A549 (cell line): Measurements from ENCODE around the gene MMP25. TPM values are rescaled to one million over a fixed set of nuclear protein-coding genes. Genes with fewer than 3 reads are reported as not detected.

Experiments
- ATAC-seq, 2 experiments: fragments of 200-7000 bp in 1 of 2; fragments of >200 bp in 1 of 2; cut with Nextera tagmentation in 1 of 2; cut with Tn5 transposase in 1 of 2; 3 replicates each; pipeline versions ENCODE4 v1.8.0 to v1.9.1; 2018 to 2020; ENCODE audit warnings: mild to moderate bottlenecking in 1 of 2, moderate library complexity in 1 of 2
- CTCF ChIA-PET: fragments of 300-600 bp; sonication (Branson Sonifier 250); formaldehyde crosslinking; extraction: SDS; loops from one replicate; lab custom pipeline; 2021; ENCODE audit warnings: antibody characterized with exemption, inconsistent platforms; lab: Yijun Ruan, JAX
- POLR2A ChIA-PET: fragments of 350-600 bp; formaldehyde crosslinking; extraction: SDS; loops from one replicate; lab custom pipeline; 2021; ENCODE audit warnings: antibody characterized with exemption, inconsistent platforms; lab: Yijun Ruan, JAX
- DNase-seq, 2 experiments: peaks; one replicate each; pipeline versions ENCODE4 v3.0.0 to v3.0.0-alpha.2; 2011 to 2016; ENCODE audit warnings: low read depth in 1 of 2, low spot score in 1 of 2
- FAIRE-seq: peaks from 2 replicates; lab custom pipeline; 2011; peaks lifted over from hg19 to GRCh38; lab: Jason Lieb, UNC
- H3K27ac ChIP-seq, 2 experiments: fragments of >200 bp; sonication (Bioruptor Twin); formaldehyde crosslinking; 3 replicates each; pipeline ENCODE4 v1.5.1; 2016 to 2017
- H3K4me1 ChIP-seq: fragments of >200 bp; sonication (Bioruptor Twin); formaldehyde crosslinking; 3 replicates; pipeline ENCODE4 v1.6.1; 2016
- H3K4me2 ChIP-seq: fragments of >200 bp; sonication (Bioruptor Twin); formaldehyde crosslinking; 3 replicates; pipeline ENCODE4 v1.6.1; 2016
- H3K4me3 ChIP-seq: fragments of >200 bp; sonication (Bioruptor Twin); formaldehyde crosslinking; 3 replicates; pipeline ENCODE4 v1.5.1; 2016
- H3K9me3 ChIP-seq: fragments of >200 bp; sonication (Bioruptor Twin); formaldehyde crosslinking; 3 replicates; pipeline ENCODE4 v1.6.1; 2016
- CHD4 ChIP-seq: fragments of 200-600 bp; sonication (generic); IDR thresholded peaks from 2 replicates; pipeline ENCODE4 v1.6.1; 2016; ENCODE audit warnings: antibody characterized with exemption, mild to moderate bottlenecking, borderline replicate concordance
- EHF ChIP-seq: fragments of 250-450 bp; sonication (Bioruptor Pico); IDR thresholded peaks from 2 replicates; pipeline ENCODE4 v1.5.0; 2020; ENCODE audit warnings: mild to moderate bottlenecking
- EHMT2 ChIP-seq: fragments of 200-600 bp; sonication (generic); IDR thresholded peaks from 2 replicates; pipeline ENCODE4 v1.6.1; 2016; ENCODE audit warnings: antibody characterized with exemption, low read depth, mild to moderate bottlenecking, moderate library complexity
- ESRRA ChIP-seq: fragments of 150-350 bp; IDR thresholded peaks from 2 replicates; pipeline ENCODE4 v1.6.1; 2014; ENCODE audit warnings: mild to moderate bottlenecking, low read length, borderline replicate concordance
- FOSB ChIP-seq: fragments of 250-450 bp; sonication (Bioruptor Pico); IDR thresholded peaks from 2 replicates; pipeline ENCODE4 v1.5.0; 2020; ENCODE audit warnings: mild to moderate bottlenecking, moderate library complexity
- GATA3 ChIP-seq: IDR thresholded peaks from 2 replicates; pipeline ENCODE4 v1.6.1; 2012; ENCODE audit warnings: borderline replicate concordance
- HOXA7 ChIP-seq: fragments of 250-450 bp; sonication (Bioruptor Pico); IDR thresholded peaks from 2 replicates; pipeline ENCODE4 v1.5.0; 2020; ENCODE audit warnings: mild to moderate bottlenecking, moderate library complexity
- JUNB ChIP-seq: fragments of >200 bp; sonication (Bioruptor Twin); formaldehyde crosslinking; IDR thresholded peaks from 2 replicates; pipeline ENCODE4 v1.6.1; 2016
- MAFK ChIP-seq: fragments of 450-650 bp; IDR thresholded peaks from 2 replicates; pipeline ENCODE4 v1.6.1; 2014; ENCODE audit not compliant: partially characterized antibody
- MAZ ChIP-seq: fragments of 150-350 bp; IDR thresholded peaks from 2 replicates; pipeline ENCODE4 v1.6.1; 2014; ENCODE audit warnings: antibody characterized with exemption, low read depth, low read length, borderline replicate concordance
- NPAS2 ChIP-seq: fragments of 250-450 bp; sonication (Bioruptor Pico); IDR thresholded peaks from 2 replicates; pipeline ENCODE4 v1.8.0; 2022; ENCODE audit warnings: mild to moderate bottlenecking, moderate library complexity, borderline replicate concordance
- NR3C1 ChIP-seq: fragments of >200 bp; sonication (Bioruptor Twin); formaldehyde crosslinking; IDR thresholded peaks from 3 replicates; pipeline ENCODE4 v1.6.1; 2017
- POLR2A ChIP-seq: IDR thresholded peaks from 2 replicates; pipeline ENCODE4 v1.6.1; 2012; ENCODE audit warnings: mild to moderate bottlenecking, low read length
- RARB ChIP-seq: fragments of 250-450 bp; sonication (Bioruptor Pico); IDR thresholded peaks from 2 replicates; pipeline ENCODE4 v1.8.0; 2021; ENCODE audit warnings: mild to moderate bottlenecking, moderate library complexity
- RFX5 ChIP-seq: fragments of 450-650 bp; IDR thresholded peaks from 2 replicates; pipeline ENCODE4 v1.7.1; 2014; ENCODE audit warnings: antibody characterized with exemption, mild to moderate bottlenecking, moderate library complexity
- TP53 ChIP-seq: fragments of 250-450 bp; sonication (Bioruptor Pico); IDR thresholded peaks from 2 replicates; pipeline ENCODE4 v1.5.0; 2021; ENCODE audit warnings: mild to moderate bottlenecking, moderate library complexity
- ZC3H11A ChIP-seq: fragments of 450-650 bp; IDR thresholded peaks from 2 replicates; pipeline ENCODE4 v1.6.1; 2014; ENCODE audit warnings: antibody characterized with exemption, mild to moderate bottlenecking
- ZSCAN20 ChIP-seq: fragments of 250-450 bp; sonication (Bioruptor Pico); IDR thresholded peaks from 2 replicates; pipeline ENCODE4 v1.8.0; 2022; ENCODE audit warnings: mild to moderate bottlenecking, moderate library complexity
- WGBS: methylation state at CpG from one replicate; pipeline ENCODE4 v1.1.6; 2017; ENCODE audit errors: missing lambda C conversion rate; 5-methylcytosine and 5-hydroxymethylcytosine counted together
- polyA plus RNA-seq, 4 experiments: library from polyadenylated mRNA; depleted of rRNA in 3 of 4; stranded (reverse); fragments of >200 nt; fragmentation: RNase III in 1 of 4; extraction: RNeasy Plus Mini Kit Qiagen cat#74134 plus additional on column Dnase treatment in 1 of 4; gene quantifications; 2 replicates in 3 of 4; 3 replicates in 1 of 4; pipeline ENCODE4 v1.2.3, GENCODE V29; 2011 to 2017
- TF ChIP-seq, protein P1 (sequence below): fragments of 200-600 bp; sonication (generic); IDR thresholded peaks from 2 replicates; pipeline ENCODE4 v1.6.1; 2016; ENCODE audit warnings: antibody characterized with exemption, mild to moderate bottlenecking, moderate library complexity
- TF ChIP-seq, protein P2 (sequence below): IDR thresholded peaks from 2 replicates; pipeline ENCODE4 v1.6.1; 2012
- TF ChIP-seq, protein P3 (sequence below): fragments of >200 bp; sonication (Bioruptor Twin); formaldehyde crosslinking; IDR thresholded peaks from 3 replicates; pipeline ENCODE4 v1.6.1; 2016
- TF ChIP-seq, protein P4 (sequence below): fragments of 150-350 bp; IDR thresholded peaks from 2 replicates; pipeline ENCODE4 v1.6.1; 2014; ENCODE audit warnings: low read depth, mild to moderate bottlenecking, low read length

Gene MMP25
- polyA plus RNA-seq, 2 of the 4 experiments (the other 2 are of a cell fraction): 0.04 to 0.31 TPM

DNA sequence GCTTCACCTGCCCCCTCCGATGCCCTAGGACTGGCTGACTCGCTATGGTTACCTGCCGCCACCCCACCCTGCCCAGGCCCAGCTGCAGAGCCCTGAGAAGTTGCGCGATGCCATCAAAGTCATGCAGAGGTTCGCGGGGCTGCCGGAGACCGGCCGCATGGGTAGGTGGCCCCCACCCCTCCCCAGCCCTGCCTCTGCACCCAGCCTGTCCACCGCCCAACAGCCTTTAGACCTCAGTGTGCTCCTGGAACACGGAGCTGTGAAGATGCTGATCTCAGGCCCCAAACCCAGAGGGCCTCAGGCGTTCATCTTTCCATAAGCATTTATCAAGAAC is 993 bp downstream of the MMP25 start:
- POLR2A ChIA-PET: interaction anchor here (0.7 to 1.3 kb wide), 3 partner anchors 23 to 71 kb away, joined by 3 to 10 read pairs (median 3); no protein-coding TSS in a partner anchor
- TF ChIP-seq EHF (CRISPR knock-in tag): no peak
- TF ChIP-seq EHMT2: no peak
- TF ChIP-seq FOSB (CRISPR knock-in tag): no peak
- TF ChIP-seq ZSCAN20: no peak
- no peak for TF ChIP-seq MAZ
- TF ChIP-seq NPAS2 (CRISPR knock-in tag): no peak
- ATAC-seq (no peak), DNase-seq (no peak), FAIRE-seq (no peak)
- no peak overlapping the region for H3K4me2 ChIP-seq
- CTCF ChIA-PET: interaction anchor here (1.5 to 6.2 kb wide), 4 partner anchors 12 to 82 kb away, joined by 3 to 104 read pairs (median 30); no protein-coding TSS in a partner anchor
- H3K9me3 ChIP-seq: no peaks in the 10 kb centered on the region
- WGBS: 94% methylated on average over 10 of the region's 13 CpGs
- peaks cover 3% of the 10 kb centered on the region; the same call in 1 of the 3 replicates for H3K4me1 ChIP-seq
- no peak overlapping the region for H3K4me3 ChIP-seq
- H3K27ac ChIP-seq: no peak overlapping the region

DNA sequence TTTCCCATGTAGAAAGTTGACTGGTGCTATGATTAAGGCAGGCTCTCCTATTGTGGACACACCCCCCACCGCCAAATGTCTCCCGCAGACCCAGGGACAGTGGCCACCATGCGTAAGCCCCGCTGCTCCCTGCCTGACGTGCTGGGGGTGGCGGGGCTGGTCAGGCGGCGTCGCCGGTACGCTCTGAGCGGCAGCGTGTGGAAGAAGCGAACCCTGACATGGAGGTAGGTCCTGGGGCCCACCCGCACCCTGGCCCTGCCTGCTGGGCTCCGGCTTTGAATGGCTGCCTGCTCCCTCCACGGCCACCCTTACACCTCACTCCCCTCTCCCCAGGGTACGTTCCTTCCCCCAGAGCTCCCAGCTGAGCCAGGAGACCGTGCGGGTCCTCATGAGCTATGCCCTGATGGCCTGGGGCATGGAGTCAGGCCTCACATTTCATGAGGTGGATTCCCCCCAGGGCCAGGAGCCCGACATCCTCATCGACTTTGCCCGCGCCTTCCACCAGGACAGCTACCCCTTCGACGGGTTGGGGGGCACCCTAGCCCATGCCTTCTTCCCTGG is 3.6 kb downstream of the MMP25 start:
- ChIA-PET POLR2A (interaction anchor here (1.2 kb wide), 1 partner anchor 9 kb away, joined by 3 read pairs; no protein-coding TSS in a partner anchor), CTCF (interaction anchor here (0.8 to 6.2 kb wide), 6 partner anchors 9 to 81 kb away, joined by 4 to 104 read pairs (median 4); no protein-coding TSS in a partner anchor)
- TF ChIP-seq RARB: no peak
- no peak for TF ChIP-seq ZSCAN20
- no peak for TF ChIP-seq MAZ
- no peak for TF ChIP-seq JUNB
- TF ChIP-seq RFX5: no peak
- TF ChIP-seq ZC3H11A: no peak
- TF ChIP-seq, protein P1, sequence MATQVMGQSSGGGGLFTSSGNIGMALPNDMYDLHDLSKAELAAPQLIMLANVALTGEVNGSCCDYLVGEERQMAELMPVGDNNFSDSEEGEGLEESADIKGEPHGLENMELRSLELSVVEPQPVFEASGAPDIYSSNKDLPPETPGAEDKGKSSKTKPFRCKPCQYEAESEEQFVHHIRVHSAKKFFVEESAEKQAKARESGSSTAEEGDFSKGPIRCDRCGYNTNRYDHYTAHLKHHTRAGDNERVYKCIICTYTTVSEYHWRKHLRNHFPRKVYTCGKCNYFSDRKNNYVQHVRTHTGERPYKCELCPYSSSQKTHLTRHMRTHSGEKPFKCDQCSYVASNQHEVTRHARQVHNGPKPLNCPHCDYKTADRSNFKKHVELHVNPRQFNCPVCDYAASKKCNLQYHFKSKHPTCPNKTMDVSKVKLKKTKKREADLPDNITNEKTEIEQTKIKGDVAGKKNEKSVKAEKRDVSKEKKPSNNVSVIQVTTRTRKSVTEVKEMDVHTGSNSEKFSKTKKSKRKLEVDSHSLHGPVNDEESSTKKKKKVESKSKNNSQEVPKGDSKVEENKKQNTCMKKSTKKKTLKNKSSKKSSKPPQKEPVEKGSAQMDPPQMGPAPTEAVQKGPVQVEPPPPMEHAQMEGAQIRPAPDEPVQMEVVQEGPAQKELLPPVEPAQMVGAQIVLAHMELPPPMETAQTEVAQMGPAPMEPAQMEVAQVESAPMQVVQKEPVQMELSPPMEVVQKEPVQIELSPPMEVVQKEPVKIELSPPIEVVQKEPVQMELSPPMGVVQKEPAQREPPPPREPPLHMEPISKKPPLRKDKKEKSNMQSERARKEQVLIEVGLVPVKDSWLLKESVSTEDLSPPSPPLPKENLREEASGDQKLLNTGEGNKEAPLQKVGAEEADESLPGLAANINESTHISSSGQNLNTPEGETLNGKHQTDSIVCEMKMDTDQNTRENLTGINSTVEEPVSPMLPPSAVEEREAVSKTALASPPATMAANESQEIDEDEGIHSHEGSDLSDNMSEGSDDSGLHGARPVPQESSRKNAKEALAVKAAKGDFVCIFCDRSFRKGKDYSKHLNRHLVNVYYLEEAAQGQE: no peak
- TF ChIP-seq, protein P2, sequence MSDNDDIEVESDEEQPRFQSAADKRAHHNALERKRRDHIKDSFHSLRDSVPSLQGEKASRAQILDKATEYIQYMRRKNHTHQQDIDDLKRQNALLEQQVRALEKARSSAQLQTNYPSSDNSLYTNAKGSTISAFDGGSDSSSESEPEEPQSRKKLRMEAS: no peak
- TF ChIP-seq CHD4: no peak
- no peak for TF ChIP-seq HOXA7
- TF ChIP-seq MAFK: no peak
- no peak for TF ChIP-seq NR3C1
- no peak for TF ChIP-seq POLR2A
- no peak for TF ChIP-seq NPAS2 (CRISPR knock-in tag)
- no peak for TF ChIP-seq TP53
- TF ChIP-seq, protein P3, sequence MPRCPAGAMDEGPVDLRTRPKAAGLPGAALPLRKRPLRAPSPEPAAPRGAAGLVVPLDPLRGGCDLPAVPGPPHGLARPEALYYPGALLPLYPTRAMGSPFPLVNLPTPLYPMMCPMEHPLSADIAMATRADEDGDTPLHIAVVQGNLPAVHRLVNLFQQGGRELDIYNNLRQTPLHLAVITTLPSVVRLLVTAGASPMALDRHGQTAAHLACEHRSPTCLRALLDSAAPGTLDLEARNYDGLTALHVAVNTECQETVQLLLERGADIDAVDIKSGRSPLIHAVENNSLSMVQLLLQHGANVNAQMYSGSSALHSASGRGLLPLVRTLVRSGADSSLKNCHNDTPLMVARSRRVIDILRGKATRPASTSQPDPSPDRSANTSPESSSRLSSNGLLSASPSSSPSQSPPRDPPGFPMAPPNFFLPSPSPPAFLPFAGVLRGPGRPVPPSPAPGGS: no peak
- no peak for TF ChIP-seq EHF (CRISPR knock-in tag)
- no peak for TF ChIP-seq GATA3
- TF ChIP-seq ESRRA: no peak
- TF ChIP-seq, protein P4, sequence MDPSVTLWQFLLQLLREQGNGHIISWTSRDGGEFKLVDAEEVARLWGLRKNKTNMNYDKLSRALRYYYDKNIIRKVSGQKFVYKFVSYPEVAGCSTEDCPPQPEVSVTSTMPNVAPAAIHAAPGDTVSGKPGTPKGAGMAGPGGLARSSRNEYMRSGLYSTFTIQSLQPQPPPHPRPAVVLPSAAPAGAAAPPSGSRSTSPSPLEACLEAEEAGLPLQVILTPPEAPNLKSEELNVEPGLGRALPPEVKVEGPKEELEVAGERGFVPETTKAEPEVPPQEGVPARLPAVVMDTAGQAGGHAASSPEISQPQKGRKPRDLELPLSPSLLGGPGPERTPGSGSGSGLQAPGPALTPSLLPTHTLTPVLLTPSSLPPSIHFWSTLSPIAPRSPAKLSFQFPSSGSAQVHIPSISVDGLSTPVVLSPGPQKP: no peak
- no peak for DNase-seq
- ATAC-seq: no peak
- no peak for FAIRE-seq
- Histone ChIP-seq H3K4me1 (peaks cover 3% of the 10 kb centered on the region; the same call in 1 of the 3 replicates), H3K9me3 (no peaks in the 10 kb centered on the region), H3K4me3 (no peak overlapping the region), H3K27ac (no peak overlapping the region), H3K4me2 (no peak overlapping the region)
- 88% methylated on average over 13 of the region's 26 CpGs for WGBS
